IPS-NIHi7 (cell line): ENCODE results near the gene TRAF3IP1.
"Not testable (repeated sequence)": the region's sequence is repeated elsewhere in the genome, so short reads cannot be mapped to it uniquely, and the experiment has no call there.

ENCODE experiments used
- DNase-seq: peaks from one replicate; pipeline ENCODE4 v3.0.0; 2012; ENCODE audit warnings: mixed read lengths; ENCODE audit errors: extremely low spot score

TRAF3IP1 gene

DNA sequence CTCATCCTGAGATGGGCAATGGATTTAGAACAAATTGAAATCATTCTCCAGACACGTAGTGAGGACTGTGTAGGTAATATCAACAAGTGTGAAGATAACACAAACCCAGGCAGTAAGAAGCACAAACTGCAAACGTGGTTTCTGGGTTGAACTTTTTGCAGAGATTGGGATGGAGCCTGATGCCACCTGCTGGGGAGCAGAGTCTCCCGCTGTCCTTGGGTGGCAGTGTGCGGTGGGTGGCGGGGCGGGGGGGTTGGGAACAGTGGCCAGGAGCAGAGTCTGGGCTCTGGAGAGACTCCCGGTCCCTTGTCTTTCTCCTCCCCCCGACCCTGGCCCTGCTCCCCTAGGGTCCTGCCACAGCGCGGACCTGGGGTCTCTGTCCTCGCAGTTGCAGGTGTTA, 19.5 kb downstream of the TRAF3IP1 start:
- DNase-seq: no peak

DNA sequence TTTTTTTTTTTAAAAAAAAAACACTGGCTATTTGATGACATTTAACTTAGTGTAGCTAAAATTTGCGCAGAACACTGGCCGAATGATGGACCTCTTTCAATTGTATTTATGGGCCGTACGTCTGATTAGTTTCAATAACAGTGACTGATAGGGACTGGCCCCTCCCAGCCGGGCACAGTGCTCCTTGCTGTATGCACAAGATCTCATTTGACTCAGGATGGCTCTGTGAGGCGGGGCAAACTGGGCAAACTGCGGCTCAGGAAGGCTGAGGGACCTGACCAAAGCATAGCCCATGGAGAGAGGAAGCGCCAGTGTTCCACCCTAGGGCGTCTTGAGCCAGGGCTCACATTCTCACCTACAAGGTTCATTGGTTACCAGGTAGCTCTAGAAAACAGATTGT, 21.2 kb downstream of the TRAF3IP1 start:
- no peak for DNase-seq

- DNase-seq: no peak
Measured at GRCh38 chr2:238344035-238344434, 23.7 kb downstream of the TRAF3IP1 start.

- no peak for DNase-seq
Measured at GRCh38 chr2:238344517-238344916, 24.2 kb downstream of the TRAF3IP1 start.

DNA sequence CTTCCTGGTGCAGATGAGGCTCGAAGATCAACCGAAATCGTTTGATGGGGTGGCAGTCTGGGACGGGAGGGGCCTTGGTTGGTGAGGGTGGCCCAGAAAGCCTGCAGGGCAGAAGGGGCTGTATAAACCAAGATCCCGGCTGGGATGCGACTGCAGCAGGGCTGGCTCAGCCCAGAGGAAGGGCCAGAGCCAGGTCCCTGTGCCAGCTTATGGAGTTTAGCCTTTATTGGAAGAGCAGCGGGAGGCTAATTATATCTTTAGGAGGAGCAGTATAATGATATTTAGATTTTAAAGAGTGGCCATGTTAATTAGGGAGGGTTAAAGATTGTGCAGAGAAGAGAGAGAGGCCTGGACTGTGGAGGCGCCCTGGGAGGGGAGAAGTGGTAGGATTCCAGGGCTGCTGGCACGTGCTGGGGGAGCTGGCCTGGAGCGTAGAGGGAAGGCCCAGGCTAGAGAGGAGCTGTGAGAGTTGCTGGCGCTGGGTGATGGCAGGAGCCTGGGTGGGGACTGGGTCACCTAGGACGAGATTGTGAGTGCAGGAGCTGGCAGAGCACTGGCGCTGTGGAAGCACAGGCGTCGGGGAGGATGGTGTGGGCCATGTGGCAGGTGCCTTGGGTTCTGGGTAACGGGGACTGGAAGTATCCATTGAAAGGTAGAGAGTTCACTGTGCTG, 25.1 kb downstream of the TRAF3IP1 start:
- DNase-seq: no peak

- no peak for DNase-seq
Measured at GRCh38 chr2:238346544-238346943, 26.2 kb downstream of the TRAF3IP1 start.

DNA sequence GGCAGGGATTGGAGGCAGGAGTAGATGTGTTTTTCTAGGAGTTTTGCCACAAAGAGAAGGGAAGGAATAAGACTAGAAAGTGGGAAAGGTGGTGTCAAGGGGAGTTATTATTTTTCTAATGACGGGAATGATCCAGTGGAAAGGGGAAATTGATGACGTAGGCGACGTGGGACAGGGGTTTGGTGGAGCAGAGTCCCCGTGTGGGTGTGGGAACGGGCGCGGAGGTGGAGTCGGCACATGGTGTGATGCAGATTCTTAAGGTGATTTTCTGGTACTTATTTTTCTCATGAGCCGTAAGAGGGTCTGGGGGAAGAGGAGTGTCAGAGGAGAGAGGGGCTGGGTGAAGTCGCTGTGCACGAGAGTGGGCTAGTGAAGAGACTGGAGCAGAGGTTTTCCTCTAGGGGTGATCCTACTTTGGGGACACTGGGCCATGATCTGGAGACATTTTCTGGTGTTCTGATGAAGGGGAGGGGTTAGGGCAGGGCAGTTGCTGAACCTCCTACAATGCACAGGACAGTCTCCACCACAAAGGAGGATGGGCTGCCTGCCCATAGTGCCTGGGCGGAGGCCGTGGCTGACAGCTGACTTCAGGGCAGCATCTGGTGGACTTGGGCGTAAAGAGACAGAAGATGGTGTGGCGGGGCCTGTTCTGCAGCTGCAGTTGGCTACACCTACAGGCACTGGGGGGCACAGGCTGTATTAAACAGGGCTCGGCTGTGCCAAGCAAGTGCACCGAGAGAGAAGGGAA, 30.0 kb downstream of the TRAF3IP1 start:
- no peak for DNase-seq

DNA sequence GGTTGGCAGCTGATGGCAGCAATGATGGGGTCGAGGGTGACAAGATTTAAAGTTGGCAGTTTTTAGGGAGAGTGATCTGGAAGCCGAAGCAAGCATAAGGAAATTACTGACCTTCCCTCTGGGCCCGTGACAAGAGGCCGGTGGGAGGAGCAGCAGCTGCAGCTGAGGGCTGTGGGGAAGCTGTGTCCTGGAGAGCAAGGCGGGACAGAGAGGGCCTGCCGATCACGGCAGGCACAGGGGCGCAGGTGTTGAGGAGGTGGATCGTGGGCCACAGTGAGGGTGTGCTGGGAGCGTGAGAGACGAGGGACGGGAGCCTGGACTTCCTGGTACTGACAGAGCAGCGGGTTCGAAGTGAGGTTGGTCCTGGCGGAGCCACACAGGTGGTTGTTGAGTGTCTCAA, 31.0 kb downstream of the TRAF3IP1 start:
- DNase-seq: no peak

DNA sequence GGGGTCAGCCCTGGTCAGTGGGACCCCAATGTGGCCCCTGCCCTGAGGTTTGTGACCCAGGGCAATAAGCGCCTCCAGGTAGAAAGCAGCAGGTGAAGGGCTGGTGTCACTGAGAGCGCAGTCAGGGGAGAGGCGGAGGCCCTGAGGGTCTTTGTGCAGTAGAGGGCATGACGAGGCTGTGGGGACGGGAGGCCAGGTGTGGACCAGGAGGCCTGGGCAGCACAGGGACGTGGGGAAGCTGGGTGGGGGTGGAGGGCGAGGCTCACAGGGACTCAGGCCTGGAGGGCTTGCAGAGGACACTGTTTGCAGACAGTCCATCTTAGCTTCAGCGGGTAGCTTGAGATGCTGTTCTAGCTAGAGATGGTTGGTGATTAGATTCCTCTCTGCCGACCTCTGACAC, 32.0 kb downstream of the TRAF3IP1 start:
- no peak for DNase-seq

- no peak for DNase-seq
Measured at GRCh38 chr2:238358769-238359168, 38.5 kb downstream of the TRAF3IP1 start.

DNA sequence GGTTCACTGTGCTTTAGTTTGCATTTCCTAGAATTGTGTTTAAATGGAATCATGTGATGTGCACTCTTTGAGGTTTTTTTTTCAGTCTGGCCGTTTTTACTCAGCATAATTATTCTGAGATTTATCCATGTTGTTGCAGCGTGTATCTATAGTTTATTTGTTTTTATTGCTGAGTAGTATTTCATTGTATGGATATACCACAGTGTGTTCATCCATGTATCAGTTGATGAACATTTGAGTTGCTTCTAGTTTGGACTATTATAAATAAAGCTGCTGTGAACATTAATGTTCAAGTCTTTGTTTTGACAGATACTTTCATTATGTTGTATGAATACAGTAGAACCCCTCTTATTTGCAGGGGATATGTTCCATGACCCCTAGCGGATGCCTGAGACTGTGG, 39.1 kb downstream of the TRAF3IP1 start:
- no peak for DNase-seq

DNA sequence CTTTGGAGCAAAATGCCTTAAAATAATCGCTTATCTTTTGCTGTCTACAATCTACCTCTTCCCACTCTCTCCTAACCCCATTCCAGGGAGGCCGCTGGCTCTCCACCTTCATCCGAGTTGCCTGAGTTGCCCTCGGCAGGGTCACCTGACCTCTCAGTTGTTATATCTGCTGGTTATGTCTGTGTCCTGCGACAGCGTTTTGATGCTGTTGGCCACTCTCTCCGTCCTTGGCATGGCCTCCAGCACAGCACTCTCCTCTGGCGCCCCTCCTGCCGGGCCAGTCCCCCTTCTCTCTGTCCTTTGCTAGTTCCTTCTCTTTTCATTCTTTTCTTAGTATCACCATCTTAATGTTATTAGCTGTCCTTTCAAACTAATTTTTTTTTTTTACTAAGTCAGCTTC, 41.6 kb downstream of the TRAF3IP1 start:
- no peak for DNase-seq

DNA sequence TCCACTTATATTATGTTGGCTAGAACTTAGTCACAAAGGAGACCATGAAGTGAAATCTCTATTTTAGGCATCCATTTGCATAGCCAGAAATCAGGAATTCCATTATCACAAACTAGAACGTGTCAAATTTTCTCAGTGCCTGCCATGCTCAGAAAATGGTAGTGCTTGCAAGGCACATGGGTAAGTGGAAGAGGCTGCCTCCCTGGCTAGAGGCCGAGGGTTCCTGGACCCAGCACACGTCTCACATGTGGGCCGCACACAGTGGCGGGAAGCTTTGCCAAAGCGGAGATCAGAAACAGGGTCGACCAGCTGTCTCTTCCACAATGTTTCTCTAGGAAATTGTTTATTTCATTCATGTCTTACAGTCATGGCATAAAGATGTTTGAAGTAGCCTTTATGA, 42.3 kb downstream of the TRAF3IP1 start:
- DNase-seq: no peak

DNA sequence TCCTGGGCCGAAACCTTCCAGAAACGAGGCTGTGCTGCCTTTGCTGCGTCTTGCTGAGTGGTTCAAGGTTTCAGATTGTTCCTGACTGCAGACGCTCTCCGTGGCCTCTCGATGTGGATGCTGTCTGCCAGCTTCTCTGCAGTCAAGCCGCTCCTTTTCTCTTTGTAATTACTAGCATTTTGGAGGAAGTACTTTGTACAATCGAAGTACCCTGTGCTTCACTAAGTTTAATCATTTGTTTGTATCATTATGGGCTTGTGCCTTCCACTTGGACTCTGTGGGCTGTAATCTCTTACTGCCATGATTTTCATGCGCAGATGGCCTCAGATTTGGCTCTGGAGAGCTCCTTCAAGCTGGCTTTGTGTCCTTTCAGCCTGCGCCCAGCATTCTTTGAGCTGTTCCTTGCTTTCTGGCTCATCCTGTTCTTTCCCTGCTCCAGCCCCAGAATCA, 49.3 kb downstream of the TRAF3IP1 start:
- no peak for DNase-seq

DNA sequence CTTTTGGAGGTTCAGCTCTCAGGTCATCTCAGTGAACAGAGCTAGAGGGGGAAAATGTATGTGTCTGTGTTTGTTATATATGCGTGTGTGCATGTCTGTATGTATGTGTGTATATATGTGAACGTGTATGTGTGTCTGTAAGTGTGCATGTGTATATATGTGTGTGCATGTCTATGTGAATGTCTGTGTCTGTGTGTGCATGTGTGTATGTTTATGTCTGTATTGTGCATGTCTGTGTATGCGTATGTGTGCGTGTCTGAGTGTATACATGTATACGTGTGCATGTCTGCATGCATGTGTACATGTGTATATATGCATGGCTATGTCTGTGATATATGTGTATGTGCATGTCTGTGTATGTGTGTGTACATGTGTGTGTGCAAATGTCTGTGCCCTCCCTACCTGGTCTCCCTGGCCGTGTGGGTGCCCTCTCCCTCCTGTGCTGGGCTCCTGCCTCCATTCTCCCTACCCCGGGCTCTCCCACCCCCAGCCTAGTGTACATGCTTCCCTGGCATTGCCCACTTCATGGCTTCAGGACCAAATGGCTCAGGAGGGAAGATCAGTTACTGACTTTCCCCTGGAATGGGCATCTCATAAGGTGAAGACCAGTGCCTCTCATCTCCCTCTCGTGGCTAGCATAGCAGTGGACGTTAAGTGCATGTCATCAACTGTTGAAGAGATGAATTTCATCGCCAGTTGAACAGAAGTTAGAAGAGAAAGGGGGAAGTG, 49.9 kb downstream of the TRAF3IP1 start:
- no peak for DNase-seq

- peak; percentile 72 for DNase-seq
Measured at GRCh38 chr2:238370823-238371372, 50.6 kb downstream of the TRAF3IP1 start.

- not testable (repeated sequence) for DNase-seq
Measured at GRCh38 chr2:238372277-238372676, 52.0 kb downstream of the TRAF3IP1 start.

DNA sequence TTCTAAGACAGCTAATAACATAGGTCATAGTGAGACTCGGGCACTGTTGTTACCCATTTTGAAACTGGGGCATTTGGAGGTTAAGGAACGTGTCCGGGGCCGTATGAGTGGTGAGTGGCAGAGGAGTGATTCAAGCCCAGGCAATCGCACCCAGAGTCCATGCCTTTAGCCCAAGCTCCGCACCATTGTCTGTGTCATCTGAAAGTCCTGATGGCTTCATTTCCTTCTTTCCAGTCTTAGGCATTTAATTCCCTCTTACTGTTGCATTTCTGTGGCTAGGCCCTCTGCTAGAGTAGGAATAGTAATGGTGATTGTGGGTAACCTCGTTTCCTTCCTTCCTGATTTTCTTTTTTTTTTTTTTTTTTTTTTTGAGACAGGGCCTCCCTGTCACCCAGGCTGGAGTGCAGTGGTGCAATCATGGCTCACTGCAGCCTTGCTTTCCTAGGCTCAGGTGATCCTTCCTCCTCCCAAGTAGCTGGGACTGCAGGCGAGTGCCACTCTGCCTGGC, 56.6 kb downstream of the TRAF3IP1 start:
- no peak for DNase-seq

- no peak for DNase-seq
Measured at GRCh38 chr2:238378230-238379095, 58.1 kb downstream of the TRAF3IP1 start.

GRCh38 chr2:238379096-238379810, 58.9 kb downstream of the TRAF3IP1 start:
- DNase-seq: no peak

DNA sequence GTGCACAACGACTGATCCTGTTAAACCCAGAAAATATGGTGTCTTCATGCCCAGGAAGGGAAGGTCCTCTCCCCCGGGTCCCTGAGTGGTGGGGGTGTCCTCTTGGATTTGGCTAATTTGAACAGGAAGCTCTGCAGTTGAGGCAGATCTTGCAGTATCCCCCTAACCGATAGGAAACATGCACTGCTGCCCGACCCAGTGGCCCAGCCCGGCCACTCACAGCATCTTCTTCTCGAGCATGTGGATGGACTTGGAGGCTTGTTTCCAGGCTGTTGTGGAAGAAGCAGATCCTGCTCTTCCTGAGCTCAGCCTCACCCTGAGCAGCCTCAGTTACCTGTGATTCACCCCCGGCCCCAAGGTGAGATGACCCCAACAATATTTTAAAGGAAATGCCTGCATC, 60.0 kb downstream of the TRAF3IP1 start:
- no peak for DNase-seq
